ENCODE results near the gene RNF103.
A peak's percentile ranks its signal among the peaks of the same experiment; 100 is the strongest.

The RNF103 gene

DNA sequence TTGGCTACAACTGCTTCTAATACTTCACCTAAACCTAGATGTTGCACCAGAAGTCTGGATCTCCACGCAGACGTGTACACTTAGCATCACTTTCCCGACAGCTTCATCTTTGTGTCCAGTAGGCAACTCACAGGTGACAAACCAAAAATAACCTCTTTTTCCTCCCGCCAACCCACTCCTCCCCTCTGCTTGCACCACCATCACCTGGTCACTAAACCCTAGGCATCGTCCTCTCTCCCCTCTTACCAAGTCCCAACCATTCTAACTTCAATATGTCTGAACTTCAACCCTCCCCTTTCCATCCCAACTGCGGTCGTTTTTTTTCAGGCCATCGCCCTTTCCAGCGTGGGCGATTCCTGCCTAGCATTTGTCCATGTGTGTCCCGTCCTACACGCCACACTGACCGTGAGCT is 60.0 kb downstream of the RNF103 start:
- DNase-seq (ENCODE audit: low read depth), result no peak
- TF ChIP-seq, protein P1, sequence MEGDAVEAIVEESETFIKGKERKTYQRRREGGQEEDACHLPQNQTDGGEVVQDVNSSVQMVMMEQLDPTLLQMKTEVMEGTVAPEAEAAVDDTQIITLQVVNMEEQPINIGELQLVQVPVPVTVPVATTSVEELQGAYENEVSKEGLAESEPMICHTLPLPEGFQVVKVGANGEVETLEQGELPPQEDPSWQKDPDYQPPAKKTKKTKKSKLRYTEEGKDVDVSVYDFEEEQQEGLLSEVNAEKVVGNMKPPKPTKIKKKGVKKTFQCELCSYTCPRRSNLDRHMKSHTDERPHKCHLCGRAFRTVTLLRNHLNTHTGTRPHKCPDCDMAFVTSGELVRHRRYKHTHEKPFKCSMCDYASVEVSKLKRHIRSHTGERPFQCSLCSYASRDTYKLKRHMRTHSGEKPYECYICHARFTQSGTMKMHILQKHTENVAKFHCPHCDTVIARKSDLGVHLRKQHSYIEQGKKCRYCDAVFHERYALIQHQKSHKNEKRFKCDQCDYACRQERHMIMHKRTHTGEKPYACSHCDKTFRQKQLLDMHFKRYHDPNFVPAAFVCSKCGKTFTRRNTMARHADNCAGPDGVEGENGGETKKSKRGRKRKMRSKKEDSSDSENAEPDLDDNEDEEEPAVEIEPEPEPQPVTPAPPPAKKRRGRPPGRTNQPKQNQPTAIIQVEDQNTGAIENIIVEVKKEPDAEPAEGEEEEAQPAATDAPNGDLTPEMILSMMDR (conservative IDR thresholded peaks at IDR 0.05; ENCODE audit: control insufficient read depth, insufficient read depth, low read depth, low read length), result no peak
- H3K4me3 ChIP-seq (ENCODE audit: control insufficient read depth, low read depth, low read length), result peak overlapping the region; percentile 92

GRCh38 chr2:86562922-86563649 is 60.6 kb downstream of the RNF103 start, which contains the start of gene CHMP3:
Gene CHMP3, minus strand, starts transcription at chr2:86563443. Its CDS starts 95 bp downstream, at chr2:86563348.
- TF ChIP-seq, protein P1 (conservative IDR thresholded peaks at IDR 0.05; ENCODE audit: control insufficient read depth, insufficient read depth, low read depth, low read length), result no peak

GRCh38 chr2:86562485-86562921 is 61.2 kb downstream of the RNF103 start:
- DNase-seq (ENCODE audit: low read depth), result no peak

More at GRCh38 chr2:86562922-86563649, 60.6 kb downstream of the RNF103 start, which contains the start of gene CHMP3:
- peak; percentile 97 for DNase-seq (ENCODE audit: low read depth)
- H3K4me3 ChIP-seq (ENCODE audit: control insufficient read depth, low read depth, low read length), result peak within 1 kb of the TSS; percentile 92

GRCh38 chr2:86557836-86558235 is 65.8 kb downstream of the RNF103 start:
- H3K4me3 ChIP-seq (ENCODE audit: control insufficient read depth, low read depth, low read length), result no peak overlapping the region
- peak; percentile 22 for DNase-seq (ENCODE audit: low read depth)
- TF ChIP-seq, protein P1 (conservative IDR thresholded peaks at IDR 0.05; ENCODE audit: control insufficient read depth, insufficient read depth, low read depth, low read length), result no peak

More at GRCh38 chr2:86562485-86562921, 61.2 kb downstream of the RNF103 start:
- TF ChIP-seq, protein P1 (conservative IDR thresholded peaks at IDR 0.05; ENCODE audit: control insufficient read depth, insufficient read depth, low read depth, low read length), result no peak
- peak overlapping the region; percentile 92 for H3K4me3 ChIP-seq (ENCODE audit: control insufficient read depth, low read depth, low read length)

DNA sequence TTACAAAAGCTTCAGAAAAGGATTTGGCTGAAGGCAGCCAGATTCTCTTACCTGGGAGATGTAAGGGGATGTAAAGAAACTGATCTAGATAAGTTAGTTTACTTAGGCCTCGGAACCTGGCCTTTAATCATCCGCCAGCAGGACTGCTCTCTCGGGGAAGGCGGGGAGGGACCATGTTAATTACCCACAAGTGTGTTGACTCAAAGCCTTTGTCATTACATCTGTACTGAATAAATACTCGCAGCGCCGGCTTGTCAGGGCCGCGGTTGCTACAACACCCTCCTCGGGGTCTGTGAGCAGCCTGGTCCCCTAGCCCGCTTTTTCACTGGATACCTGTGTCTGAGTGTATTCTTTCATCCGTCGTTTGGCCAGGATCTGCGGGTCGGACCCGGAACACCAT is 67.2 kb downstream of the RNF103 start:
- TF ChIP-seq, protein P1 (conservative IDR thresholded peaks at IDR 0.05; ENCODE audit: control insufficient read depth, insufficient read depth, low read depth, low read length), result no peak
- no peak for DNase-seq (ENCODE audit: low read depth)
- no peak overlapping the region for H3K4me3 ChIP-seq (ENCODE audit: control insufficient read depth, low read depth, low read length)

Data from fibroblast of mammary gland (primary cell).